Trophoblast cell (in vitro differentiated cells and primary cell): Measurements from ENCODE around the gene TMEM53.

Source experiments
- DNase-seq, 2 donors: peaks; one replicate each; pipeline ENCODE4 v3.0.0-alpha.2; 2016
- H2AFZ ChIP-seq: 2 replicates; pipeline ENCODE4 v1.6.1; 2013; ENCODE audit warnings: low read length, moderate library complexity, mild to moderate bottlenecking; ENCODE audit not compliant: insufficient read depth, poor library complexity
- H2AK5ac ChIP-seq: 2 replicates; pipeline ENCODE4 v1.6.1; 2013; ENCODE audit warnings: mild to moderate bottlenecking, low read length
- H2BK120ac ChIP-seq: 2 replicates; pipeline ENCODE4 v1.6.1; 2013; ENCODE audit warnings: low read length, mild to moderate bottlenecking, moderate library complexity; ENCODE audit not compliant: insufficient read depth, poor library complexity
- H2BK12ac ChIP-seq: 2 replicates; pipeline ENCODE4 v1.6.1; 2013; ENCODE audit warnings: mild to moderate bottlenecking, low read length, moderate library complexity
- H2BK5ac ChIP-seq: 2 replicates; pipeline ENCODE4 v1.6.1; 2013; ENCODE audit warnings: low read length, low read depth, moderate library complexity, mild to moderate bottlenecking; ENCODE audit not compliant: poor library complexity
- H3K14ac ChIP-seq: 2 replicates; pipeline ENCODE4 v1.6.1; 2013; ENCODE audit warnings: mild to moderate bottlenecking, low read length
- H3K18ac ChIP-seq: 2 replicates; pipeline ENCODE4 v1.6.1; 2013; ENCODE audit warnings: mild to moderate bottlenecking, low read length
- H3K23ac ChIP-seq: 2 replicates; pipeline ENCODE4 v1.6.1; 2013; ENCODE audit warnings: low read length
- H3K27ac ChIP-seq: 2 replicates; pipeline ENCODE4 v1.5.1; 2013; ENCODE audit warnings: low read depth, mild to moderate bottlenecking, inconsistent platforms, low read length, moderate library complexity
- H3K27me3 ChIP-seq: 2 replicates; pipeline ENCODE4 v1.6.1; 2013; ENCODE audit warnings: inconsistent platforms, mild to moderate bottlenecking, low read length, moderate library complexity; ENCODE audit not compliant: insufficient read depth
- H3K36me3 ChIP-seq, 2 experiments: 1 replicate in 1 of 2; 2 replicates in 1 of 2; pipeline ENCODE4 v1.6.1; 2013; ENCODE audit warnings: low read length in 2 of 2, mild to moderate bottlenecking in 2 of 2, moderate library complexity in 1 of 2; ENCODE audit not compliant: insufficient read depth in 2 of 2, control insufficient read depth in 1 of 2
- H3K4ac ChIP-seq: 2 replicates; pipeline ENCODE4 v1.6.1; 2013; ENCODE audit warnings: low read depth, mild to moderate bottlenecking, low read length, moderate library complexity
- H3K4me1 ChIP-seq, 2 experiments: 1 replicate in 1 of 2; 2 replicates in 1 of 2; pipeline ENCODE4 v1.6.1; 2013; ENCODE audit warnings: low read length in 2 of 2, mild to moderate bottlenecking in 2 of 2, moderate library complexity in 1 of 2; ENCODE audit not compliant: insufficient read depth in 2 of 2, control insufficient read depth in 1 of 2
- H3K4me2 ChIP-seq: 2 replicates; pipeline ENCODE4 v1.6.1; 2013; ENCODE audit warnings: inconsistent platforms, mild to moderate bottlenecking, low read length, moderate library complexity
- H3K4me3 ChIP-seq: 2 replicates; pipeline ENCODE4 v1.5.1; 2013; ENCODE audit warnings: mild to moderate bottlenecking, low read depth, low read length, inconsistent platforms
- H3K79me1 ChIP-seq: one replicate; pipeline ENCODE4 v1.6.1; 2013; ENCODE audit warnings: low read length
- H3K79me2 ChIP-seq: 2 replicates; pipeline ENCODE4 v1.6.1; 2013; ENCODE audit warnings: low read length, mild to moderate bottlenecking; ENCODE audit not compliant: control insufficient read depth, insufficient read depth, poor library complexity
- H3K9ac ChIP-seq: 2 replicates; pipeline ENCODE4 v1.6.1; 2013; ENCODE audit warnings: mild to moderate bottlenecking, low read length
- H3K9me3 ChIP-seq: 2 replicates; pipeline ENCODE4 v1.6.1; 2013; ENCODE audit warnings: low read depth, mild to moderate bottlenecking, control low read depth, inconsistent platforms, low read length; ENCODE audit not compliant: insufficient read depth
- H4K12ac ChIP-seq: 2 replicates; pipeline ENCODE4 v1.6.1; 2013; ENCODE audit warnings: low read depth, mild to moderate bottlenecking, low read length, moderate library complexity
- H4K8ac ChIP-seq: 2 replicates; pipeline ENCODE4 v1.6.1; 2013; ENCODE audit warnings: low read depth, mild to moderate bottlenecking, low read length, moderate library complexity
- H4K91ac ChIP-seq: one replicate; pipeline ENCODE4 v1.6.1; 2013; ENCODE audit warnings: low read depth, mild to moderate bottlenecking, low read length, moderate library complexity
- WGBS: extraction: QIAGEN DNeasy Blood & Tissue Kit; methylation state at CpG from one replicate; pipeline ENCODE4 v1.1.7; 2013; ENCODE audit warnings: missing lambda C conversion rate; ENCODE audit not compliant: insufficient read length, insufficient coverage; ENCODE audit errors: extremely low coverage; 5-methylcytosine and 5-hydroxymethylcytosine counted together

The TMEM53 gene

GRCh38 chr1:44720281-44720680 is 46.0 kb upstream of the TMEM53 start:
- Histone ChIP-seq H3K9ac (no peak overlapping the region), H3K23ac (no peak overlapping the region), H4K91ac (no peak overlapping the region), H2BK120ac (no peak overlapping the region), H3K4ac (no peak overlapping the region), H3K18ac (no peak overlapping the region), H3K9me3 (no peaks in the 10 kb centered on the region), H3K4me3 (no peak overlapping the region), H3K79me2 (no peaks in the 10 kb centered on the region), H3K27me3 (no peaks in the 10 kb centered on the region), H3K27ac (no peak overlapping the region), H2AK5ac (no peak overlapping the region), H4K8ac (no peak overlapping the region), H3K36me3 (no peaks in the 10 kb centered on the region), H2AFZ (no peak overlapping the region), H3K4me2 (no peak overlapping the region), H2BK12ac (no peak overlapping the region), H3K14ac (no peak overlapping the region), H4K12ac (no peak overlapping the region), H3K79me1 (no peaks in the 10 kb centered on the region), H3K4me1 (no peaks in the 10 kb centered on the region), H2BK5ac (no peak overlapping the region)
- no CpG with 5 or more reads among the region's 4 CpGs for whole genome bisulfite sequencing
- DNase-seq = peak in 1 of 2 donors; percentile 4

GRCh38 chr1:44719318-44719717 is 45.0 kb upstream of the TMEM53 start:
- no peaks in the 10 kb centered on the region for H3K9me3 ChIP-seq
- no peaks in the 10 kb centered on the region for H3K27me3 ChIP-seq
- H2BK5ac ChIP-seq = no peak overlapping the region
- H3K79me2 ChIP-seq = no peaks in the 10 kb centered on the region
- no peak overlapping the region for H3K27ac ChIP-seq
- no peak overlapping the region for H2BK12ac ChIP-seq
- DNase-seq = no peak
- H2AK5ac ChIP-seq = no peak overlapping the region
- no peaks in the 10 kb centered on the region for H3K36me3 ChIP-seq
- no peak overlapping the region for H3K4me3 ChIP-seq
- no peak overlapping the region for H3K4ac ChIP-seq
- no peak overlapping the region for H4K8ac ChIP-seq
- no peak overlapping the region for H4K12ac ChIP-seq
- H3K9ac ChIP-seq = no peak overlapping the region
- no peak overlapping the region for H2AFZ ChIP-seq
- WGBS = no CpG with 5 or more reads among the region's 5 CpGs
- H3K18ac ChIP-seq = no peak overlapping the region
- H3K4me1 ChIP-seq = no peaks in the 10 kb centered on the region
- no peak overlapping the region for H3K4me2 ChIP-seq
- H3K14ac ChIP-seq = no peak overlapping the region
- no peak overlapping the region for H4K91ac ChIP-seq
- H3K79me1 ChIP-seq = no peaks in the 10 kb centered on the region
- H2BK120ac ChIP-seq = no peak overlapping the region
- H3K23ac ChIP-seq = no peak overlapping the region

- no peak overlapping the region for H3K23ac ChIP-seq
- no peak overlapping the region for H2BK12ac ChIP-seq
- no peaks in the 10 kb centered on the region for H3K9me3 ChIP-seq
- no peak overlapping the region for H3K14ac ChIP-seq
- H3K79me2 ChIP-seq = no peaks in the 10 kb centered on the region
- no peak overlapping the region for H3K9ac ChIP-seq
- no peaks in the 10 kb centered on the region for H3K4me1 ChIP-seq
- no peak overlapping the region for H4K91ac ChIP-seq
- no peak overlapping the region for H4K12ac ChIP-seq
- no peak overlapping the region for H2AK5ac ChIP-seq
- WGBS = no CpG with 5 or more reads among the region's 6 CpGs
- H3K4ac ChIP-seq = no peak overlapping the region
- no peak overlapping the region for H2AFZ ChIP-seq
- H3K27me3 ChIP-seq = no peaks in the 10 kb centered on the region
- no peak overlapping the region for H3K4me3 ChIP-seq
- H3K79me1 ChIP-seq = no peaks in the 10 kb centered on the region
- H3K18ac ChIP-seq = no peak overlapping the region
- H2BK120ac ChIP-seq = no peak overlapping the region
- DNase-seq = no peak
- H3K4me2 ChIP-seq = no peak overlapping the region
- H3K27ac ChIP-seq = no peak overlapping the region
- no peak overlapping the region for H4K8ac ChIP-seq
- no peaks in the 10 kb centered on the region for H3K36me3 ChIP-seq
- no peak overlapping the region for H2BK5ac ChIP-seq
Observed at GRCh38 chr1:44718091-44718490, 43.8 kb upstream of the TMEM53 start.

- no peak overlapping the region for H3K9ac ChIP-seq
- DNase-seq = no peak
- H2BK5ac ChIP-seq = no peak overlapping the region
- no peak overlapping the region for H2BK120ac ChIP-seq
- no peak overlapping the region for H3K4ac ChIP-seq
- no peak overlapping the region for H3K4me2 ChIP-seq
- no peak overlapping the region for H3K14ac ChIP-seq
- H3K9me3 ChIP-seq = no peaks in the 10 kb centered on the region
- no peak overlapping the region for H3K4me3 ChIP-seq
- H3K79me1 ChIP-seq = no peaks in the 10 kb centered on the region
- no peak overlapping the region for H3K27ac ChIP-seq
- no CpG with 5 or more reads among the region's 1 CpG for WGBS
- H2AFZ ChIP-seq = no peak overlapping the region
- no peak overlapping the region for H3K18ac ChIP-seq
- H3K79me2 ChIP-seq = no peaks in the 10 kb centered on the region
- no peak overlapping the region for H2AK5ac ChIP-seq
- no peak overlapping the region for H2BK12ac ChIP-seq
- H3K4me1 ChIP-seq = no peaks in the 10 kb centered on the region
- H4K8ac ChIP-seq = no peak overlapping the region
- H3K23ac ChIP-seq = no peak overlapping the region
- H4K91ac ChIP-seq = no peak overlapping the region
- no peak overlapping the region for H4K12ac ChIP-seq
- H3K36me3 ChIP-seq = no peaks in the 10 kb centered on the region
- no peaks in the 10 kb centered on the region for H3K27me3 ChIP-seq
Observed at GRCh38 chr1:44717653-44718052, 43.4 kb upstream of the TMEM53 start.
